GM12878 (cell line): ENCODE results near the gene FLACC1. TPM values are rescaled to one million over a fixed set of nuclear protein-coding genes. Genes with fewer than 3 reads are reported as not detected.

Experiments
- FOXM1 ChIP-seq: IDR thresholded peaks from 2 replicates; pipeline ENCODE4 v1.6.1; 2012; ENCODE audit warnings: low read depth, mild to moderate bottlenecking, inconsistent platforms, low read length, moderate library complexity
- HDAC2 ChIP-seq: fragments of 200-600 bp; sonication (generic); IDR thresholded peaks from 2 replicates; pipeline ENCODE4 v1.6.1; 2017
- HDAC6 ChIP-seq: fragments of 200-600 bp; sonication (generic); IDR thresholded peaks from one replicate; pipeline ENCODE4 v1.8.0; 2017; ENCODE audit warnings: antibody characterized with exemption; ENCODE audit not compliant: unreplicated experiment
- MYC ChIP-seq: IDR thresholded peaks from 2 replicates; pipeline ENCODE4 v1.6.1; 2011; ENCODE audit warnings: mild to moderate bottlenecking, low read length, moderate library complexity, inconsistent platforms; ENCODE audit not compliant: insufficient read depth, insufficient replicate concordance, insufficient read length, severe bottlenecking
- NFIC ChIP-seq: IDR thresholded peaks from 2 replicates; pipeline ENCODE4 v1.6.1; 2012; ENCODE audit warnings: low read depth, mild to moderate bottlenecking, inconsistent platforms, low read length, moderate library complexity
- NR2C1 ChIP-seq: fragments of 450-650 bp; IDR thresholded peaks from 2 replicates; pipeline ENCODE4 v1.6.1; 2017; ENCODE audit warnings: antibody characterized with exemption, mild to moderate bottlenecking, moderate library complexity
- RBBP5 ChIP-seq: fragments of 200-600 bp; sonication (generic); conservative IDR thresholded peaks from 2 replicates; pipeline ENCODE4 v1.6.1; 2016
- SIN3A ChIP-seq: IDR thresholded peaks from 2 replicates; pipeline ENCODE4 v1.6.1; 2012; ENCODE audit warnings: low read depth, low read length, improper control_type of control experiment
- polyA plus RNA-seq, 11 experiments: library from polyadenylated mRNA; depleted of rRNA in 4 of 11; unstranded in 6 of 11; stranded (reverse) in 5 of 11; fragments of >200 nt; fragmentation: Nextera tagmentation in 4 of 11; fragmentation: Illumina TruSeq in 1 of 11; extraction: Ambion mirVana in 4 of 11; extraction: Trizol in 1 of 11; gene quantifications; 1 replicate in 1 of 11; 2 replicates in 10 of 11; pipeline versions ENCODE4 v1.2.1 to v1.2.3, GENCODE V29; 2011 to 2016; ENCODE audit warnings: inconsistent platforms in 2 of 11, missing spikeins in 2 of 11, low read depth in 1 of 11
- total RNA-seq, 4 experiments: library from RNA; depleted of rRNA in 3 of 4; stranded (reverse); fragments of >200 nt in 3 of 4; fragmentation: Illumina TruSeq in 1 of 4; extraction: Trizol in 1 of 4; gene quantifications; 2 replicates each; pipeline versions ENCODE4 v1.2.1 to v1.2.3, GENCODE V29; 2013 to 2021
- TF ChIP-seq, protein P1 (sequence below): fragments of 450-650 bp; IDR thresholded peaks from 2 replicates; pipeline ENCODE4 v1.6.1; 2016; ENCODE audit warnings: mild to moderate bottlenecking
- TF ChIP-seq, protein P2 (sequence below): IDR thresholded peaks from 2 replicates; pipeline ENCODE4 v1.6.1; 2012; ENCODE audit warnings: improper control_type of control experiment, low read depth, low read length; ENCODE audit not compliant: insufficient replicate concordance
- TF ChIP-seq, protein P3 (sequence below): fragments of 450-650 bp; IDR thresholded peaks from 2 replicates; pipeline ENCODE4 v1.6.1; 2017; ENCODE audit warnings: antibody characterized with exemption, mild to moderate bottlenecking, moderate library complexity

FLACC1 gene
- total and polyA plus RNA-seq, 10 of the 15 experiments (the other 5 are each of a cell fraction or from before 2014, with no cell fraction given), result 0.08 to 0.54 (median 0.30) TPM; not detected in 2

DNA sequence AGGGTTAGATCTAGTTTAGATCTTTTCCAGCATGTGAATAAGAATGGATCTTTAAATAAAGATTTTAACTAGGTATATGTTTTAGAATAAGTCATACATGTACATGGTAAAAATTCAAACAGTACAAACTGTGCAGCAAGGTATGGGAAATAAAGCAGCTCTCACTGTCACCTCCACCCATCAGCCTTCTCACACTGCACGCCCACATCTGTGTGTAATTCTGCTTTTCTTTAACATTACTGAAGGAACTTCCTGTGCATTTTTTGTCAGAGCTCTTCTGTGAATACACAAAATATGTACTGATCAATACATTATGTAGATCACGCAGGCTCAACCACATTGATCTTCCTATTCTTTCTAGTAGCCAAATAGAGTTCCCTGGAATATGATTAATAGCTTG, 93.4 kb downstream of the FLACC1 start (continued):
- no peak for TF ChIP-seq SIN3A
- TF ChIP-seq, protein P1, sequence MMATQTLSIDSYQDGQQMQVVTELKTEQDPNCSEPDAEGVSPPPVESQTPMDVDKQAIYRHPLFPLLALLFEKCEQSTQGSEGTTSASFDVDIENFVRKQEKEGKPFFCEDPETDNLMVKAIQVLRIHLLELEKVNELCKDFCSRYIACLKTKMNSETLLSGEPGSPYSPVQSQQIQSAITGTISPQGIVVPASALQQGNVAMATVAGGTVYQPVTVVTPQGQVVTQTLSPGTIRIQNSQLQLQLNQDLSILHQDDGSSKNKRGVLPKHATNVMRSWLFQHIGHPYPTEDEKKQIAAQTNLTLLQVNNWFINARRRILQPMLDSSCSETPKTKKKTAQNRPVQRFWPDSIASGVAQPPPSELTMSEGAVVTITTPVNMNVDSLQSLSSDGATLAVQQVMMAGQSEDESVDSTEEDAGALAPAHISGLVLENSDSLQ, result peak; percentile 89
- TF ChIP-seq, protein P2, sequence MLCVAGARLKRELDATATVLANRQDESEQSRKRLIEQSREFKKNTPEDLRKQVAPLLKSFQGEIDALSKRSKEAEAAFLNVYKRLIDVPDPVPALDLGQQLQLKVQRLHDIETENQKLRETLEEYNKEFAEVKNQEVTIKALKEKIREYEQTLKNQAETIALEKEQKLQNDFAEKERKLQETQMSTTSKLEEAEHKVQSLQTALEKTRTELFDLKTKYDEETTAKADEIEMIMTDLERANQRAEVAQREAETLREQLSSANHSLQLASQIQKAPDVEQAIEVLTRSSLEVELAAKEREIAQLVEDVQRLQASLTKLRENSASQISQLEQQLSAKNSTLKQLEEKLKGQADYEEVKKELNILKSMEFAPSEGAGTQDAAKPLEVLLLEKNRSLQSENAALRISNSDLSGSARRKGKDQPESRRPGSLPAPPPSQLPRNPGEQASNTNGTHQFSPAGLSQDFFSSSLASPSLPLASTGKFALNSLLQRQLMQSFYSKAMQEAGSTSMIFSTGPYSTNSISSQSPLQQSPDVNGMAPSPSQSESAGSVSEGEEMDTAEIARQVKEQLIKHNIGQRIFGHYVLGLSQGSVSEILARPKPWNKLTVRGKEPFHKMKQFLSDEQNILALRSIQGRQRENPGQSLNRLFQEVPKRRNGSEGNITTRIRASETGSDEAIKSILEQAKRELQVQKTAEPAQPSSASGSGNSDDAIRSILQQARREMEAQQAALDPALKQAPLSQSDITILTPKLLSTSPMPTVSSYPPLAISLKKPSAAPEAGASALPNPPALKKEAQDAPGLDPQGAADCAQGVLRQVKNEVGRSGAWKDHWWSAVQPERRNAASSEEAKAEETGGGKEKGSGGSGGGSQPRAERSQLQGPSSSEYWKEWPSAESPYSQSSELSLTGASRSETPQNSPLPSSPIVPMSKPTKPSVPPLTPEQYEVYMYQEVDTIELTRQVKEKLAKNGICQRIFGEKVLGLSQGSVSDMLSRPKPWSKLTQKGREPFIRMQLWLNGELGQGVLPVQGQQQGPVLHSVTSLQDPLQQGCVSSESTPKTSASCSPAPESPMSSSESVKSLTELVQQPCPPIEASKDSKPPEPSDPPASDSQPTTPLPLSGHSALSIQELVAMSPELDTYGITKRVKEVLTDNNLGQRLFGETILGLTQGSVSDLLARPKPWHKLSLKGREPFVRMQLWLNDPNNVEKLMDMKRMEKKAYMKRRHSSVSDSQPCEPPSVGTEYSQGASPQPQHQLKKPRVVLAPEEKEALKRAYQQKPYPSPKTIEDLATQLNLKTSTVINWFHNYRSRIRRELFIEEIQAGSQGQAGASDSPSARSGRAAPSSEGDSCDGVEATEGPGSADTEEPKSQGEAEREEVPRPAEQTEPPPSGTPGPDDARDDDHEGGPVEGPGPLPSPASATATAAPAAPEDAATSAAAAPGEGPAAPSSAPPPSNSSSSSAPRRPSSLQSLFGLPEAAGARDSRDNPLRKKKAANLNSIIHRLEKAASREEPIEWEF, result no peak
- no peak for TF ChIP-seq HDAC2
- TF ChIP-seq, protein P3, sequence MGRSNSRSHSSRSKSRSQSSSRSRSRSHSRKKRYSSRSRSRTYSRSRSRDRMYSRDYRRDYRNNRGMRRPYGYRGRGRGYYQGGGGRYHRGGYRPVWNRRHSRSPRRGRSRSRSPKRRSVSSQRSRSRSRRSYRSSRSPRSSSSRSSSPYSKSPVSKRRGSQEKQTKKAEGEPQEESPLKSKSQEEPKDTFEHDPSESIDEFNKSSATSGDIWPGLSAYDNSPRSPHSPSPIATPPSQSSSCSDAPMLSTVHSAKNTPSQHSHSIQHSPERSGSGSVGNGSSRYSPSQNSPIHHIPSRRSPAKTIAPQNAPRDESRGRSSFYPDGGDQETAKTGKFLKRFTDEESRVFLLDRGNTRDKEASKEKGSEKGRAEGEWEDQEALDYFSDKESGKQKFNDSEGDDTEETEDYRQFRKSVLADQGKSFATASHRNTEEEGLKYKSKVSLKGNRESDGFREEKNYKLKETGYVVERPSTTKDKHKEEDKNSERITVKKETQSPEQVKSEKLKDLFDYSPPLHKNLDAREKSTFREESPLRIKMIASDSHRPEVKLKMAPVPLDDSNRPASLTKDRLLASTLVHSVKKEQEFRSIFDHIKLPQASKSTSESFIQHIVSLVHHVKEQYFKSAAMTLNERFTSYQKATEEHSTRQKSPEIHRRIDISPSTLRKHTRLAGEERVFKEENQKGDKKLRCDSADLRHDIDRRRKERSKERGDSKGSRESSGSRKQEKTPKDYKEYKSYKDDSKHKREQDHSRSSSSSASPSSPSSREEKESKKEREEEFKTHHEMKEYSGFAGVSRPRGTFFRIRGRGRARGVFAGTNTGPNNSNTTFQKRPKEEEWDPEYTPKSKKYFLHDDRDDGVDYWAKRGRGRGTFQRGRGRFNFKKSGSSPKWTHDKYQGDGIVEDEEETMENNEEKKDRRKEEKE, result no peak
- TF ChIP-seq HDAC6, result no peak
- TF ChIP-seq NFIC, result peak; percentile 48
- no peak for TF ChIP-seq FOXM1
- no peak for TF ChIP-seq NR2C1
- no peak for TF ChIP-seq MYC
- no peak for TF ChIP-seq RBBP5
